HG02588 (cell line): ENCODE results near the gene GNAL.
"Not testable (repeated sequence)": the region's sequence is repeated elsewhere in the genome, so short reads cannot be mapped to it uniquely, and the experiment has no call there.

Source experiments
- ATAC-seq: cut with Tn5 transposase; IDR thresholded peaks from one replicate; pipeline ENCODE4 v1.9.1; 2021; ENCODE audit warnings: mild to moderate bottlenecking, moderate library complexity; ENCODE audit not compliant: unreplicated experiment

GNAL gene

GRCh38 chr18:11688972-11689668 lies at the start of gene GNAL:
GNAL (plus strand) TSS chr18:11689264; CDS start chr18:11689564, 300 bp downstream.
- peak; percentile 73 for ATAC-seq

DNA sequence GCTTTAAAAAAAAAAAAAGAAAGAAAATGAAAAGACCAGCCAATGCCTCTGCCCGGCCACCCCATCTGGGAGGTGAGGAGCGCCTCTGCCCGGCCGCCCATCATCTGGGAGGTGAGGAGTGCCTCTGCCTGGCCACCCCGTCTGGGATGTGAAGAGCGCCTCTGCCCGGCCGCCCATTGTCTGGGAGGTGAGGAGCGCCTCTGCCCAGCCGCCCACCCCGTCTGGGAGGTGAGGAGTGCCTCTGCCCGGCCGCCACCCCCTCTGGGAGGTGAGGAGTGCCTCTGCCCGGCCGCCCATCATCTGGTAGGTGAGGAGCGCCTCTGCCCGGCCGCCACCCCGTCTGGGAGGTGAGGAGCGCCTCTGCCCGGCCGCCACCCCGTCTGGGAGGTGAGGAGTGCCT lies 41.8 kb upstream of the GNAL start:
- not testable (repeated sequence) for ATAC-seq

DNA sequence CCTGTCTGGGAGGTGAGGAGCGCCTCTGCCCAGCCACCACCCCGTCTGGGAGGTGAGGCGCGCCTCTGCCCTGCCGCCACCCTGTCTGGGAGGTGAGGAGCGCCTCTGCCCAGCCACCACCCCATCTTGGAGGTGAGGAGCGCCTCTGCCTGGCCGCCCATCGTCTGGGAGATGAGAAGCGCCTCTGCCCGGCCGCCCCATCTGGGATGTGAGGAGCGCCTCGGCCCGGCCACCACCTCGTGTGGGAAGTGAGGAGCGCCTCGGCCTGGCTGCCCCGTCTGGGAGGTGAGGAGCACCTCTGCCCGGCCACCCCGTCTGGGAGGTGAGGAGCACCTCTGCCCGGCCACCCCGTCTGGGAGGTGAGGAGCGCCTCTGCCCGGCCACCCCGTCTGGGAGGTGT lies 41.3 kb upstream of the GNAL start:
- ATAC-seq = not testable (repeated sequence)

DNA sequence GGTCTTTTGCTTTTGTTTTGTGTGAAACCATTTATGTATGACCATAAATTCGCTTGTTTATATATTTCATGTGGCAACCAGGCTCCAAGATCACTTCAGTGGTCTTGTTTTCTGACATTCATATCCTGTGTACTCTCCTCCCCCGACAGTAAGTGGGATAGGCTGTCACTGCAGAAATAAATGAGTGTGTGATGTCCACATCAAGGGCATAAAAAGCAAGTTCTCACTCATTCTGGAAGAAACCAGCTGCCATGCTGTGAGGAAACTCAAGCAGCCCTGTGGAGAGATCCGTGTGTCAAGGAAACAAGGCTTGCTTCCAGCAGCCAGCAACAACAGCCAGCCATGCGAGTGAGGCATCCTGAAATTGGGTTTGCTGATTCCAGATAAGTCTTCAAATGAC lies 39.2 kb upstream of the GNAL start:
- ATAC-seq = no peak

DNA sequence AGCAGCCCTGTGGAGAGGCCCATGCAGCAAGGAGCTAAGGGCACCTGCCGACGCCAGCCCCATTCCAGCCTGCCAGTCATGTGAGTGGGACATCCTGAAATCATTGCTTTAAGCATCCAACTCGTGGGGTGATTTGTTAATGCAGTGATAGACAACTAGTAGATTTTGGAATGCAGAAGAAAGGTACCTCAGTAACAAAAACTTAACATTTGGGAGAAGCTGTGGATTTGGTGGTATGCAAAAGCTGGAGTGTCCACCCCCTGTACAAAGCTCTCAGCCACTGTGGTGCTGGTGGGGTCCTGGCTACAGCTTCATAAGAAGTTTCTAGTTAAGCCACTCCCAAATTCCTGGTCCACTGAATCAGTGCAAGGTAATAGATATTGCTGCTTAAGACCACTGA lies 37.2 kb upstream of the GNAL start:
- ATAC-seq = no peak

- ATAC-seq = no peak
Measured at GRCh38 chr18:11653521-11653920, 35.5 kb upstream of the GNAL start.

GRCh38 chr18:11654736-11655605 lies 34.1 kb upstream of the GNAL start:
- no peak for ATAC-seq

GRCh38 chr18:11655606-11655932 lies 33.5 kb upstream of the GNAL start:
- ATAC-seq = no peak

DNA sequence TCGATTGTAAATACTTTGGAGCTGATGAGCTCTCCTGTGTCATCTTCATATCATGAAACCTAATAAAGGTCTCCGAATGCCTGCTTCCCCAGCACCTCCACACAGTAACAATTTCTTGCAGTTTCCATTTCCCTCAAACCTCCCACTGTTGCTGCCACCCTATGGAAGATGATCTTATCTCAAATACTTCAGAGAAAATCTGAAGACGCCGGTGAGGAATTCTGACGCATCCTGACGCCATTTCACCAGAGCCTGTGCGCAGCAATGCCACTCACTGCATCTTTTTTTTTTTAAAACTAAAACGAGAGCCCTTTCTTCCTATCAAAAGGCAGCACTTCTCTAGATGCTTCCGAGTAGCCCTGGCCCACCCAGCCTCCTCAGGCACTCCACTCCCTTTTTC lies 31.9 kb upstream of the GNAL start:
- no peak for ATAC-seq

GRCh38 chr18:11657554-11657953 lies 31.5 kb upstream of the GNAL start:
- ATAC-seq = no peak

DNA sequence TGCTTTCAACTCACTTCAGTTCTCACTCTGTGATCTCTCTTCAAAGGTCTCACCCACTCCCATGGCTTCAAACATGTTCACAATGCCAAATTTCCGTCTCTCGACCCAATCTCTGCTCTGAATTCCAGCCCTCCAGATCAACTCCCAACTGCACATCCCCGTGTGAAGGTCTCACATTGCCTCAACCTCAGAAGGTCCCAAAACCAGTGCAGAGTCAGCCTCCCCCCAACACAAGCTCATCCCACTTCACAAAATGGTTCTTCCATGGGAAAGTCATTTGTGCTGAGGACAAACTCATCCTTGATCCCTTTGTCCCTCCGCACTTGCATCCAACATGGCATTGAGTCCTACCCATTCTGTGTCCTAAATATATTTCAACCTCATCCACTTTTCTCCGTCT lies 31.0 kb upstream of the GNAL start:
- ATAC-seq = no peak

GRCh38 chr18:11658989-11659388 lies 30.1 kb upstream of the GNAL start:
- no peak for ATAC-seq

- ATAC-seq = no peak
Measured at GRCh38 chr18:11660691-11661090, 28.4 kb upstream of the GNAL start.

GRCh38 chr18:11661430-11661829 lies 27.6 kb upstream of the GNAL start:
- no peak for ATAC-seq

DNA sequence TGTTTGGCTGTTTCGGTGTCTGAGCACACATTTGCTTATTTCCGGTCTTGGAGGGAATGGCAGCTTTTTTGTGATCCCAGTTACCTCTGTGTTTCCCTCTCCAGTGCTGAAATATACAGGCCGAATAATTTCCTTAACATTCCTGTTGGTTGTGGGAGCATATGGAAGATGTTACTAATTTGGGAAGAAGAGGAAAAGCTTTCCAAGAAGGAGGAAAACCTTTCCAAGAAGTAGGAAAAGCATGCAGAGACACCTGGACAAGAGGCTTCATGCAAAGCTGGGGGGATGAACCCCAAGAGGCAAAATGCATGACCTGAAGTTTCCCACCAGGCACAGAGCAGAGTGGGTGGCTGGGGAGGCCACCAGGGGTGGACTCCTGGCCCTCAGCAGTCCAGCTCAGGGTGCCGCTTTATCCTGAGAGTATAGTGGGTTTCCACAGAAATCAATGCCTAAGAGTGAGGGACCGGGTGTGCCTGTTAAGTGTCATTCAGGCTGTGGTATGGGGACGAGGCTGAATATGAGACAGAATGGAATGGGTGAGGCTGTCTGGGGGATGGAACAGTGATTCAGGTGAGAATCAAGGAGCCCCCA lies 25.5 kb upstream of the GNAL start:
- no peak for ATAC-seq

DNA sequence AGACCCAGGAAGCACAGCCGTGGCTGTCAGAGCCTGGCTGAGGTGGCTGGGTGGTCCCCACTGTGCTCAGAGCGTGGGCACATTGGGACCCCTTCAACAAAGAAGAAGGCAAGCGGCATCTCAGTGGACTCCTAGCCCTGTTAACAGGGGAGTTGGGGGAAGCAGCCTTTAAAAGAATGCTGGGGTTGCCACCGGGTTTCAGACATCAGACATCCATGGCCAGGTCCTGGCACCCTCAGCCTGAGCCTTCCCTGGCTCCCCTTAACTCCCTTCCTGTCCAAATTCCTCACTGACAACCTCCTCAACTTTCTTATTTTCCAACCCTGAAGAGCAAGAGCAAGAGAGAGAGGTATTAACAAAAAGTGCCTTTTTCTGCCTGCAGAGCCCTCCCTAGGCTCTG lies 24.8 kb upstream of the GNAL start:
- no peak for ATAC-seq

DNA sequence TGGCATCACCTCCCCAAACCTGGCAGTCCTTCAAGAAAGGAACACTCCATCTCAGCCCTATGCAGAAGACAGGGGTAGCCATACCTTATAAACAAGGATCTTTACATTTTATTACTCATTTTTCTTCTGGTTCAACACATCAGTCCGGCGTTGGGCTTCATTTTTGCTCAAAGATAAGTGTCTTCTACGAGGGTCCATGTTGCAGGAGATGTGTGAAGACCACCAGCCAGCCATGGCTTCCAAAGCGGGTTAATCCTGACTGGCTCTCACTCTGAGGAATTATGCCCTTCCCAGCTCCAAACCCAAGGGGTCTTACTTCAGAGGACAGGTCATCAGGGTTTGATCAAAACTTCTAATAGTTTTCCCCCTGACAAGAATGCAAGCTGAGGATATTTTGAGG lies 23.9 kb upstream of the GNAL start:
- ATAC-seq = no peak

GRCh38 chr18:11665587-11665986 lies 23.5 kb upstream of the GNAL start:
- no peak for ATAC-seq

- ATAC-seq = no peak
Measured at GRCh38 chr18:11666176-11666575, 22.9 kb upstream of the GNAL start.

DNA sequence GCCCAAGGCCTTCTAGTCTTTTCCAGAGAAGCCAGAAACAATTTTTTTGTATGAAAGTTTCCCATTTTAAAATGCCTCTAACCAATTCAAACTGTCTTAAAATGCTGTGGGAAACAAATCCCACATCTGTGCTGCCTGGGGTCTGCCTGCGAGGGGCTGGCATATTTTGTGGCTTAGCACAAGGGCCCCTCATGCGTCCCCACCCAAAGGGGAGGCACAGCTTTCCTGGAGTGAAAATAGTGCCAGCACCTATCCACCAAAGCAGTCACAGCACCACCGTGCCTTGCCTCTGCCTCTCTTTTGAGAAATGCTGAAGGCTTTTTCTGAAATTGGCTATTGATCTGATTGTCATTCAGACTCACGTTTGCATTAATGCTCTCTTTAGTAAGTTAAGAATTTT lies 22.2 kb upstream of the GNAL start:
- no peak for ATAC-seq

- ATAC-seq = no peak
Measured at GRCh38 chr18:11667578-11667977, 21.5 kb upstream of the GNAL start.
